Caco-2 (cell line): ENCODE results near the gene DMGDH. TPM values are rescaled to one million over a fixed set of nuclear protein-coding genes. Genes with fewer than 3 reads are reported as not detected.

Experiments
- BruUV-seq: library from RNA; stranded (reverse); fragments of 400-500 nt; replicated peaks from 2 replicates; lab custom pipeline; 2021; lab: Mats Ljungman, UMichigan
- CTCF ChIA-PET: fragments of 300-600 bp; sonication (Branson Sonifier 250); formaldehyde crosslinking; loops from one replicate; lab custom pipeline; 2022; ENCODE audit warnings: antibody characterized with exemption; lab: Charles Lee
- POLR2A ChIA-PET: fragments of 300-600 bp; sonication (Branson Sonifier 250); formaldehyde crosslinking; loops from one replicate; lab custom pipeline; 2022; ENCODE audit warnings: antibody characterized with exemption; lab: Charles Lee
- DNase-seq, 2 experiments: peaks; one replicate each; pipeline versions ENCODE4 v3.0.0 to v3.0.0-alpha.2; 2020 to 2022
- H3K27me3 ChIP-seq: replicated peaks from 2 replicates; pipeline ENCODE4 v1.6.0; 2011; ENCODE audit warnings: low read length; ENCODE audit not compliant: control insufficient read depth, insufficient read depth
- H3K36me3 ChIP-seq: 2 replicates; pipeline ENCODE4 v1.5.1; 2011; ENCODE audit warnings: low read length; ENCODE audit not compliant: control insufficient read depth, insufficient read depth
- H3K4me1 ChIP-seq: fragments of 250-450 bp; sonication (Bioruptor Pico); 2 replicates; pipeline ENCODE4 v1.5.1; 2020; ENCODE audit warnings: mild to moderate bottlenecking
- H3K4me3 ChIP-seq: 2 replicates; pipeline ENCODE4 v1.5.1; 2011; ENCODE audit warnings: low read depth, mild to moderate bottlenecking, control low read depth, low read length
- H3K9me3 ChIP-seq: fragments of 250-450 bp; sonication (Bioruptor Pico); 2 replicates; pipeline ENCODE4 v1.5.1; 2020; ENCODE audit warnings: mild to moderate bottlenecking, moderate library complexity
- H3K27ac Mint-ChIP-seq: one replicate; pipeline ENCODE4 v1.8.0; 2022; ENCODE audit warnings: mixed read lengths; ENCODE audit not compliant: unreplicated experiment
- H3K27me3 Mint-ChIP-seq: one replicate; pipeline ENCODE4 v1.8.0; 2022; ENCODE audit warnings: mixed read lengths; ENCODE audit not compliant: insufficient read depth, unreplicated experiment
- H3K36me3 Mint-ChIP-seq: one replicate; pipeline ENCODE4 v1.8.0; 2022; ENCODE audit warnings: mild to moderate bottlenecking, mixed read lengths; ENCODE audit not compliant: insufficient read depth, unreplicated experiment
- H3K4me1 Mint-ChIP-seq: one replicate; pipeline ENCODE4 v1.8.0; 2022; ENCODE audit warnings: low read depth, mixed read lengths; ENCODE audit not compliant: unreplicated experiment
- H3K4me3 Mint-ChIP-seq: one replicate; pipeline ENCODE4 v1.8.0; 2022; ENCODE audit warnings: mild to moderate bottlenecking, moderate library complexity, mixed read lengths; ENCODE audit not compliant: unreplicated experiment
- H3K9me3 Mint-ChIP-seq: one replicate; pipeline ENCODE4 v1.8.0; 2022; ENCODE audit warnings: mixed read lengths; ENCODE audit not compliant: unreplicated experiment
- intact Hi-C: fragments of 100-400 bp; cut with micrococcal nuclease; formaldehyde crosslinking; loops from one replicate; pipeline ENCODE4 v1.10.0; 2022; ENCODE audit not compliant: unreplicated experiment
- total RNA-seq: library from RNA; stranded (reverse); gene quantifications from 2 replicates; pipeline ENCODE4 v1.2.3, GENCODE V29; 2022
- TF ChIP-seq, protein P1 (sequence below), 2 experiments: fragments of 200-600 bp in 1 of 2; IDR thresholded peaks; 1 replicate in 1 of 2; 2 replicates in 1 of 2; pipeline versions ENCODE4 v1.5.1 to v1.8.0; 2011 to 2022; ENCODE audit warnings: antibody characterized with exemption in 1 of 2, control low read depth in 1 of 2, inconsistent platforms in 1 of 2, low read depth in 1 of 2, low read length in 1 of 2, mild to moderate bottlenecking in 1 of 2, moderate library complexity in 1 of 2; ENCODE audit not compliant: insufficient read depth in 1 of 2, severe bottlenecking in 1 of 2, unreplicated experiment in 1 of 2

Gene DMGDH
- total RNA-seq, 1 experiment from 2014 or later: 1.8 TPM

DNA sequence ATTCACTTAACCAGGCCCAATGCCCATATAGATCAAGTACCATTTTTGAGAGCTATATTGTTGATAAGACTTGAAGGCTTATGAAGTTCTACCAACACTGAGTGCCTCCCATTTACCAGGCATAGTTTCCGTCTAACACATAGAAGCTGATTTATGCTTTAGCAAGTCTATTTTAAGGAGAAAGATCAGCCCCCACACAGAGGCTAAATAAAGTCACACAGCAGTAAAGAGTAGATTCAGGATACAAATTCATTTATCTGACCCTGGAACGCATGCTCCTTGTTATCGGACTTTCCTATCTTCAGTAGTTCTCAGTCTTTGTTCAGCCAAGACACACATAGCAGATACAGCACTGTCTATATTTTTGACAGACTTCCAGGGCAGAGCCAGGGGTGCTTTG is 34.2 kb downstream of the DMGDH start:
- Histone ChIP-seq H3K27me3 (no peaks in the 10 kb centered on the region), H3K4me3 (no peak overlapping the region), H3K4me1 (no peaks in the 10 kb centered on the region), H3K36me3 (no peaks in the 10 kb centered on the region), H3K9me3 (no peaks in the 10 kb centered on the region)
- CTCF ChIA-PET: no interaction called here
- TF ChIP-seq, protein P1, sequence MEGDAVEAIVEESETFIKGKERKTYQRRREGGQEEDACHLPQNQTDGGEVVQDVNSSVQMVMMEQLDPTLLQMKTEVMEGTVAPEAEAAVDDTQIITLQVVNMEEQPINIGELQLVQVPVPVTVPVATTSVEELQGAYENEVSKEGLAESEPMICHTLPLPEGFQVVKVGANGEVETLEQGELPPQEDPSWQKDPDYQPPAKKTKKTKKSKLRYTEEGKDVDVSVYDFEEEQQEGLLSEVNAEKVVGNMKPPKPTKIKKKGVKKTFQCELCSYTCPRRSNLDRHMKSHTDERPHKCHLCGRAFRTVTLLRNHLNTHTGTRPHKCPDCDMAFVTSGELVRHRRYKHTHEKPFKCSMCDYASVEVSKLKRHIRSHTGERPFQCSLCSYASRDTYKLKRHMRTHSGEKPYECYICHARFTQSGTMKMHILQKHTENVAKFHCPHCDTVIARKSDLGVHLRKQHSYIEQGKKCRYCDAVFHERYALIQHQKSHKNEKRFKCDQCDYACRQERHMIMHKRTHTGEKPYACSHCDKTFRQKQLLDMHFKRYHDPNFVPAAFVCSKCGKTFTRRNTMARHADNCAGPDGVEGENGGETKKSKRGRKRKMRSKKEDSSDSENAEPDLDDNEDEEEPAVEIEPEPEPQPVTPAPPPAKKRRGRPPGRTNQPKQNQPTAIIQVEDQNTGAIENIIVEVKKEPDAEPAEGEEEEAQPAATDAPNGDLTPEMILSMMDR (IDR thresholded peaks at IDR 0.05; ENCODE audit: insufficient read depth in 1 of 2, low read depth in 1 of 2, low read length in 1 of 2, severe bottlenecking in 1 of 2, unreplicated experiment in 1 of 2): no peak
- Mint-ChIP-seq H3K27ac (no peak overlapping the region), H3K36me3 (no peaks in the 10 kb centered on the region), H3K9me3 (no peaks in the 10 kb centered on the region), H3K4me3 (no peak overlapping the region), H3K27me3 (peaks cover 2% of the 10 kb centered on the region), H3K4me1 (no peaks in the 10 kb centered on the region)
- no peak for DNase-seq
- intact Hi-C loops: no loop called here
- BruUV-seq: no TSS peak
- POLR2A ChIA-PET: no interaction called here

DNA sequence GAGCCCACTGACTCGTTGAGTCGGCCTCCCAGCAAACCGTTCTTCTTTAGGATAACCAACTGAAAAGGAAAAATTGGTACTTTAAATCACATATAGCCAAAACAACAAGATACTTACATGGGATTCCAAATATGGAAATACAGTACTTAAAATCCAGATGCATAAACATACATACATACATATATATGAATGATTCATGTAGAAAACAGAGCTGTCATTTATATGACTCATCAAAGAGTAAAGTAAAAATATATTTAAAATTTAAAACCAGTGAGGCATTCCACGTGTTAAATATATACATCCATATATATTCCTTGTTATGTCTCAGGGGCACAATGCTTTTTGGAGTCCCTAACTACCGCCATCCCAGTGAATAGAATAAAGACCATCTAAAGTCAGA is 36.7 kb downstream of the DMGDH start:
- ChIA-PET CTCF (no interaction called here), POLR2A (no interaction called here)
- no TSS peak for BruUV-seq
- H3K4me3 Mint-ChIP-seq: no peak overlapping the region
- H3K36me3 Mint-ChIP-seq: no peaks in the 10 kb centered on the region
- no peaks in the 10 kb centered on the region for H3K27me3 Mint-ChIP-seq
- no peaks in the 10 kb centered on the region for H3K4me1 Mint-ChIP-seq
- Histone ChIP-seq H3K36me3 (no peaks in the 10 kb centered on the region), H3K4me3 (no peak overlapping the region), H3K9me3 (no peaks in the 10 kb centered on the region), H3K4me1 (no peaks in the 10 kb centered on the region), H3K27me3 (no peaks in the 10 kb centered on the region)
- DNase-seq: no peak
- TF ChIP-seq, protein P1 (IDR thresholded peaks at IDR 0.05; ENCODE audit: insufficient read depth in 1 of 2, low read depth in 1 of 2, low read length in 1 of 2, severe bottlenecking in 1 of 2, unreplicated experiment in 1 of 2): no peak
- H3K9me3 Mint-ChIP-seq: no peaks in the 10 kb centered on the region
- intact Hi-C loops: no loop called here
- H3K27ac Mint-ChIP-seq: no peak overlapping the region

DNA sequence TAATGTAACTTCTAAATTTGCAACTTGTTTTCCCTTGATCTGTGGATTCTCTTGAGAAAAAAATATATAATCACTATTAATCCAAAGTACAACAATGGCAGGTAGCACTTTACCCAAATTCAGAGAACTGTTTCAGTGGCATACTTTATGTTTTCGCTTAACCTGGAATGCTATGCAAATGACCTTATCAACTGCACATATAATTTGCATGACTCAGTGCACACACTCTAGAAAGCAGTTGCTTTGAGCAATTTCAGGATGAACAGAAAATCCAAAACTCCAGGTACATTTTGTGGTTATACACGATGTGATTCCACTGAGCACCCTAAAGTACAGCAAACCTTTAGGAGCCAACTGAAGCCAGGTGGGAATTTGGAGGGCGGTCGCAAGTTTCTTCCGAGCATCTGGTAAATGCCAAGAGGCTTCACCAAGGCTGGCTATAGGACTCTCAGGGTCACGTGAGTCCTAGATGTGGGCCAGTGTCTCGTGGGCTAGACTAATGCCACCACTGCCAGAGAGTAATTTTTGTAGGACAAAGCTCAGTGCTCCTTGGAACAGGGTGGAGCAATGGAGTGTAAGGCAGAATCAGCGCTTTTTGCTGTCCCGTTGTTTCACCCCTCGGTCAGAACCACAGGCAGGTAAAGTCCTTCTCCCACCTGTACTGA is 37.3 kb downstream of the DMGDH start:
- Mint-ChIP-seq H3K4me3 (no peak overlapping the region), H3K27ac (no peak overlapping the region), H3K4me1 (no peaks in the 10 kb centered on the region), H3K27me3 (no peaks in the 10 kb centered on the region), H3K36me3 (no peaks in the 10 kb centered on the region), H3K9me3 (no peaks in the 10 kb centered on the region)
- no peaks in the 10 kb centered on the region for H3K27me3 ChIP-seq
- no peaks in the 10 kb centered on the region for H3K9me3 ChIP-seq
- H3K4me3 ChIP-seq: no peak overlapping the region
- DNase-seq: no peak
- TF ChIP-seq, protein P1 (IDR thresholded peaks at IDR 0.05; ENCODE audit: insufficient read depth in 1 of 2, low read depth in 1 of 2, low read length in 1 of 2, severe bottlenecking in 1 of 2, unreplicated experiment in 1 of 2): no peak
- ChIA-PET POLR2A (no interaction called here), CTCF (no interaction called here)
- intact Hi-C loops: no loop called here
- no peaks in the 10 kb centered on the region for H3K36me3 ChIP-seq
- no TSS peak for BruUV-seq
- H3K4me1 ChIP-seq: no peaks in the 10 kb centered on the region
